LNCaP clone FGC (cell line): ENCODE measurements around the gene FGD2.
A peak's percentile ranks its signal among the peaks of the same experiment; 100 is the strongest.

ENCODE experiments used
- DNase-seq: peaks from one replicate; pipeline ENCODE4 v3.0.0-alpha.2; 2011; ENCODE audit warnings: low read depth
- H3K4me3 ChIP-seq: 2 replicates; pipeline ENCODE4 v1.5.1; 2011; ENCODE audit warnings: mild to moderate bottlenecking, low read depth, low read length, control low read depth
- CTCF ChIP-seq: IDR thresholded peaks from 2 replicates; pipeline ENCODE4 v1.5.1; 2012; ENCODE audit warnings: mild to moderate bottlenecking; ENCODE audit not compliant: control insufficient read depth, insufficient read depth; ENCODE audit errors: extremely low read depth

The FGD2 gene

GRCh38 chr6:37021356-37022129, 16.1 kb downstream of the FGD2 start:
- H3K4me3 ChIP-seq, result no peak overlapping the region
- peak; percentile 22; the same call in 1 of the 2 replicates for TF ChIP-seq CTCF
- DNase-seq, result no peak

- TF ChIP-seq CTCF, result no peak
- no peak overlapping the region for H3K4me3 ChIP-seq
Observed at GRCh38 chr6:37022135-37022863, 16.8 kb downstream of the FGD2 start.

DNA sequence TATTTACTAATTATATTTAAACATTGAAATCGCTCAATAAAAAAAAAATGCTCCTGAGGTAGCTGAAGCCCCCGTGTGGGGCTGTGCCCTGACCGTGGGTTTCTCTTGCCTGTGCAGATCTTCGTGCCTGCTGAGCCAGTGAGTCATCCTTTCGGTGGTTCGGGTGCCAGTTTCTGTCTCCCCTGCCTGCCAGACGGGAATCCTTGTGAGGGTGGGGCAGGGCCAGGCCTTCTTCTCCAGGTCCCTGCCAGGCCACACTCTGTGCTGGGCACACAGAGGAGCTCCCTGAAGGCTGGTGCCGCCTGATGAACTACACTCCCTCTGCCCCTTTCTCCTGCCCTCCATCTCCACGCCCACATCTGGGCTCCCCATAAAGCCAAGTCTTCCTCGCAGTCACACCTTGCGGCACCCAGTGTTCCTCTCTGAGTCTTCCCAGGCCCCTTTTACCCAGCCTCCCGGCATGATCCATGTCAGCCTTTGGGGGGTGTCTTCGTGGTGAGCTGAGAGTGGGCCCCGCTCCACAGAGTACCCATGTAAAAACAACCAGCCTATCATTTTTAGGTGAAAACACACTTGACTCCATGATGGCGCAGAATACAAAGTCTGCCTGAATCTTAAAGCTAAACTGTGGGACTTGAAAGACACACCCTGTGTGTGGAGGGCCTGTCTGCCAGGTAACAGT, 19.3 kb downstream of the FGD2 start:
- H3K4me3 ChIP-seq, result no peak overlapping the region
- no peak for DNase-seq
- no peak for TF ChIP-seq CTCF

More at GRCh38 chr6:37022135-37022863, 16.8 kb downstream of the FGD2 start:
- no peak for DNase-seq

GRCh38 chr6:37025621-37026466, 20.4 kb downstream of the FGD2 start:
- no peak overlapping the region for H3K4me3 ChIP-seq
- TF ChIP-seq CTCF, result no peak
- DNase-seq, result no peak

- no peak for TF ChIP-seq CTCF
- no peak overlapping the region for H3K4me3 ChIP-seq
- no peak for DNase-seq
Observed at GRCh38 chr6:37027036-37027720, 21.7 kb downstream of the FGD2 start.
